Fibroblast of the aortic adventitia (primary cell): ENCODE measurements around the gene MB21D2. TPM values are rescaled to one million over a fixed set of nuclear protein-coding genes. Genes with fewer than 3 reads are reported as not detected.

ENCODE experiments used
- DNase-seq: peaks from one replicate; pipeline ENCODE4 v3.0.0-alpha.2; 2010; ENCODE audit warnings: low read depth
- H3K4me3 ChIP-seq: 2 replicates; pipeline ENCODE4 v1.5.1; 2011; ENCODE audit warnings: low read depth, mild to moderate bottlenecking, control low read depth, low read length, moderate library complexity
- CTCF ChIP-seq: IDR thresholded peaks from 2 replicates; pipeline ENCODE4 v1.5.1; 2011; ENCODE audit warnings: mild to moderate bottlenecking, low read length, control low read depth, inconsistent platforms; ENCODE audit not compliant: insufficient read depth
- total RNA-seq: library from RNA; depleted of rRNA; stranded (reverse); fragments of >200 nt; gene quantifications from 2 replicates; pipeline ENCODE4 v1.2.3, GENCODE V29; 2012; ENCODE audit warnings: low replicate concordance

The MB21D2 gene
- total RNA-seq, 1 donor: 6.7 TPM

GRCh38 chr3:192875971-192876565 lies 41.6 kb downstream of the MB21D2 start:
- H3K4me3 ChIP-seq: no peak overlapping the region
- DNase-seq: peak; percentile 34
- TF ChIP-seq CTCF: no peak

- no peak for DNase-seq
- no peak overlapping the region for H3K4me3 ChIP-seq
- TF ChIP-seq CTCF: no peak
Measured at GRCh38 chr3:192870822-192871221, 46.8 kb downstream of the MB21D2 start.

GRCh38 chr3:192869131-192870031 lies 48.3 kb downstream of the MB21D2 start:
- DNase-seq: peak; percentile 59
- no peak overlapping the region for H3K4me3 ChIP-seq
- no peak for TF ChIP-seq CTCF

- H3K4me3 ChIP-seq: no peak overlapping the region
- DNase-seq: peak; percentile 54
Measured at GRCh38 chr3:192867645-192868044, 50.0 kb downstream of the MB21D2 start.

GRCh38 chr3:192866804-192867203 lies 50.9 kb downstream of the MB21D2 start:
- no peak for DNase-seq
- no peak overlapping the region for H3K4me3 ChIP-seq
- no peak for TF ChIP-seq CTCF

More at GRCh38 chr3:192867645-192868044, 50.0 kb downstream of the MB21D2 start:
- no peak for TF ChIP-seq CTCF

- no peak overlapping the region for H3K4me3 ChIP-seq
- no peak for TF ChIP-seq CTCF
- peak; percentile 21 for DNase-seq
Measured at GRCh38 chr3:192864941-192865340, 52.7 kb downstream of the MB21D2 start.
